Subcutaneous abdominal adipose tissue (tissue), 5 donors: Measurements from ENCODE around the gene EHD2.

Experiments
- H3K27ac ChIP-seq: one replicate; pipeline ENCODE4 v1.7.0; 2013; ENCODE audit warnings: low read depth, mild to moderate bottlenecking, inconsistent platforms, low read length, moderate library complexity
- H3K27me3 ChIP-seq, 5 donors: one replicate each; pipeline ENCODE4 v1.7.0; 2013; ENCODE audit warnings: low read length in 5 of 5, inconsistent platforms in 1 of 5; ENCODE audit not compliant: control insufficient read depth in 5 of 5, insufficient read depth in 4 of 5
- H3K36me3 ChIP-seq, 5 donors: one replicate each; pipeline ENCODE4 v1.7.0; 2013; ENCODE audit warnings: low read length in 5 of 5; ENCODE audit not compliant: control insufficient read depth in 5 of 5, insufficient read depth in 5 of 5
- H3K4me1 ChIP-seq, 5 donors: one replicate each; pipeline ENCODE4 v1.7.0; 2013; ENCODE audit warnings: low read length in 5 of 5, mild to moderate bottlenecking in 3 of 5, moderate library complexity in 1 of 5; ENCODE audit not compliant: control insufficient read depth in 5 of 5, insufficient read depth in 5 of 5
- H3K4me3 ChIP-seq, 5 donors: one replicate each; pipeline ENCODE4 v1.7.0; 2013; ENCODE audit warnings: low read length in 5 of 5, low read depth in 1 of 5
- H3K9ac ChIP-seq, 5 donors: one replicate each; pipeline ENCODE4 v1.7.0; 2013; ENCODE audit warnings: low read length in 5 of 5, mild to moderate bottlenecking in 4 of 5, moderate library complexity in 3 of 5
- H3K9me3 ChIP-seq, 5 donors: one replicate each; pipeline ENCODE4 v1.7.0; 2013; ENCODE audit warnings: low read length in 5 of 5; ENCODE audit not compliant: control insufficient read depth in 5 of 5
- donor health status: healthy.
- donor health status: healthy.
- donor health status: healthy.
- donor health status: healthy.
- donor health status: healthy.

The EHD2 gene

DNA sequence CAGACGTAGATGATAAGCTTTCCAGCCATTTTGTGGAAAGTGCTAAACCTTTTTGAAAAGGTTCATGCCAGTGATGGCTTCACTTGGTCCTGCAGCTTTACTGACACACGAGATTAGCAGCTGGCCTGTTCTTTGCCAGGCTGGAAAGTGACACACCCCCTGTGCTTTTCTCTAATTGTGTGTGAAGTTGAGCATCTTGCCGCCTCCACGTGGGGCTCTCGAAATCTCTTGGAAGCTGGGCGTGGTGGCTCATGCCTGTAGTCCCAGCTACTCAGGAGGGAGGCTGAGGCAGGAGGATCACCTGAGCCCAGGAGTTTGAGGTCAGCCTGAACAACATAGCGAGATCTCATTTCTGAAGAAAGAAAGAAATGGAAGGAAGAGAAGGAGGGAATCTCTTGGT lies 25.3 kb upstream of the EHD2 start:
- H3K4me1 ChIP-seq = no peaks in the 10 kb centered on the region
- no peak overlapping the region for H3K4me3 ChIP-seq
- no peak overlapping the region for H3K27ac ChIP-seq
- H3K9me3 ChIP-seq = peaks cover 0 to 2% (median 0%) of the 10 kb centered on the region in 5 donors
- H3K36me3 ChIP-seq = peaks cover 0 to 44% (median 25%) of the 10 kb centered on the region in 5 donors
- H3K9ac ChIP-seq = no peak overlapping the region
- no peaks in the 10 kb centered on the region for H3K27me3 ChIP-seq

DNA sequence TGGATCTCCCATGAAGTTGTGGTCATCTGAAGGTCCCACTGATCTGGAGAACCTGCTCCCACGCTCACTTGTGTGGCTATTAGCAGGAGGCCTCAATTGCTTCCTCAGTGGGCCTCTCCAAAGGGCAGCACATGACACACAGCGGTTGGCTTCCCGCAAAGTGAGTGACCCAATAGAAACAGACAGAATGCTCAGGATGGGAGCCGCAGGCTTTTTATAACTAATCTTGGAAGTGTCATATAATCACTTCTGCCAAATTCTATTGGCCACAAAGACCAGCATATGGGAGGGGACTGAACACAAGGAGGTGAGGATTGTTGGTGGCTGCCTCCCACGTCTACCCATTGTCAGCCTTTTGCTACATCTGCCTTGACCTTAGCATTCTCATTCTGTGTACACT lies 22.1 kb upstream of the EHD2 start:
- H3K27me3 ChIP-seq = no peaks in the 10 kb centered on the region
- H3K36me3 ChIP-seq = peaks cover 0 to 40% (median 27%) of the 10 kb centered on the region in 5 donors
- no peaks in the 10 kb centered on the region for H3K4me1 ChIP-seq
- no peak overlapping the region for H3K9ac ChIP-seq
- no peak overlapping the region for H3K27ac ChIP-seq
- H3K4me3 ChIP-seq = no peak overlapping the region
- peaks cover 0 to 2% (median 0%) of the 10 kb centered on the region in 5 donors for H3K9me3 ChIP-seq

DNA sequence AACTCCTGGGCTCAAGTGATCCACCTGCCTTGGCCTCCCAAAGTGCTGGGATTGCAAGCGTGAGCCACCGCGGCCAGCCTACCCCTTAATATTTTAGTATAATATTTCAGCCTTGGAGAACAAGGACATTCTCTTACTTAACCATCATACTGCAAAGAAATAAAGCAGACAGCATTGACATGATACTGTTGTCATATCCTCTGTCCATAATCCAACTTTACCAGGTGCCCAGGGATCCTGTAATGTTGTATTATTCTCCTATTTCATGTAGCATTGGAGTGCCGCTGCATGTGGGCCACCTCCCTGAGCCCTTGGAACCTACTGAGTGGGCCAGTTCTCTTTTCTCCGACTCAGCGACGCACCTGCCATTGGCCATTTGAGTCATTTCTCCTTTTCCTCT lies 21.4 kb upstream of the EHD2 start:
- Histone ChIP-seq H3K27ac (no peak overlapping the region), H3K4me3 (no peak overlapping the region), H3K4me1 (no peaks in the 10 kb centered on the region), H3K9me3 (peaks cover 0 to 2% (median 0%) of the 10 kb centered on the region in 5 donors), H3K36me3 (peaks cover 0 to 43% (median 31%) of the 10 kb centered on the region in 5 donors), H3K27me3 (no peaks in the 10 kb centered on the region), H3K9ac (no peak overlapping the region)

DNA sequence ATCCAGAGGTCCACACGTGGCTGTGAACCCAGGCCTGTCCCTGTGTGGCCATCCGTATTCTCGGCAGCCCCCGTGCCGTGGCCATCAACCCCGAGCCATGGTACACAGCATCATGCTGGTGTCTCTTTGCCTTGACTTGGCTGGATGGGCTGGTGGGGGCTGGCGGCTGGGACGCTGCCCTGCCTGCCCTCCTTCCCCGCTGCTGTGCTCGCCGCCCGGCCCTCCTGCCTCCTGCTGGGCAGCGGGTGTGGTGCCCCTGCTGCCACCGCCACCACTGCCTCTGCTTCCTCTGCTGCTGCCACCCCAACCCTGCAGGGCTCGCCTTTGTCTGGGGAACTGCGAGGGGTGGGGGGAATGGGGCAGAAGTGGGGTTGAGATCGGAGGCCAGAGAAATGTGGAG lies 19.7 kb upstream of the EHD2 start:
- Histone ChIP-seq H3K27ac (no peak overlapping the region), H3K9me3 (peaks cover 0 to 2% (median 0%) of the 10 kb centered on the region in 5 donors), H3K27me3 (no peaks in the 10 kb centered on the region), H3K36me3 (peaks cover 0 to 49% (median 32%) of the 10 kb centered on the region in 5 donors), H3K9ac (no peak overlapping the region), H3K4me1 (peaks cover 0 to 4% (median 0%) of the 10 kb centered on the region in 5 donors), H3K4me3 (no peak overlapping the region)

DNA sequence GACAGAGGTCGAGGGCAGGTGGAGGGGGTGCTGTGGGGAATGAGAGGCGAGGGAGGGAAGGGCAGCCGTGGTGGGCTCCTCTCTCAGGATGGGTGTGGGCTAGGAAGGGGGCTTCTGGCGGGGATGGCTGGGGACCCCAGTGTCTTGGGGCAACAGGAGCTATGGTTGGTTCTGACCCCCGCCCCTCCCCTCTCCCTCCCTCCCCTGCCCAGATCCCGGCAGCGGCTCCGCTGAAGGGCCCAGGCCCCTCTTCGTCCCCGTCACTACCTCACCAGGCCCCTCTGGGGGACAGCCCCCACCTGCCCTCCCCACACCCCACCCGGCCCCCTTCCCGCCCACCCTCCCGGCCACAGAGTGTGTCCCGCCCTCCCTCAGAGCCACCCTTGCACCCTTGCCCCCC lies 19.3 kb upstream of the EHD2 start:
- Histone ChIP-seq H3K9me3 (peaks cover 0 to 2% (median 0%) of the 10 kb centered on the region in 5 donors), H3K27ac (no peak overlapping the region), H3K36me3 (peaks cover 0 to 53% (median 36%) of the 10 kb centered on the region in 5 donors), H3K27me3 (no peaks in the 10 kb centered on the region), H3K4me1 (peaks cover 0 to 4% (median 0%) of the 10 kb centered on the region in 5 donors), H3K9ac (no peak overlapping the region), H3K4me3 (no peak overlapping the region)

DNA sequence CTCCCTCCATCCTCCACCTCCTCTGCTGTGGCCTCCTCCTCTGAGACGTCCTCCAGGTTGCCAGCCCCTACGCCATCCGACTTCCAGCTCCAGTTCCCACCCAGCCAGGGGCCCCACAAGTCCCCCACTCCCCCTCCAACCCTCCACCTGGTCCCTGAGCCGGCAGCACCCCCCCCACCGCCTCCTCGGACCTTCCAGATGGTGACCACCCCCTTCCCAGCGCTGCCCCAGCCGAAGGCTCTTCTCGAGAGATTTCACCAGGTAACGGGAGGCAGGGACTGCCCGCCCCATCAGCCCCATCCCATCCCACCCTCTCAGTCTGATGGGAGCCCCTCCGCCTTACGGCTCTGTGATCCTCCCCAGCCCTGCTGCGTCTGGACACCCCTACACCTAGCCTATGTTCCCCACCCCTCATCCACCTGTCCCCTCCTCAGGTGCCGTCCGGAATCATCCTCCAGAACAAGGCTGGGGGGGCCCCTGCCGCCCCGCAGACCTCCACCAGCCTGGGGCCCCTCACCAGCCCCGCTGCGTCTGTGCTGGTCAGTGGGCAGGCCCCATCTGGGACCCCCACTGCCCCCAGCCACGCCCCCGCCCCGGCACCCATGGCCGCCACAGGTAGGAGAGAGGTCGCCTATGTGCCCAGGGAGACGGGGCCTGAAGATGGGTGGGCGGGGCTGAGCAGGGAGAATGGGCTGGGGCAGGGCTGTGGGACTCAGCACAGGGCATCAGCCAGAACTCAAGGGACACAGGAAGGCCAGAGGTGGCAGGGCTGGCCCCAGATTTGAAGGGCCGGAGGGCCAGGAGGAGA lies 18.6 kb upstream of the EHD2 start:
- peaks cover 0 to 59% (median 44%) of the 10 kb centered on the region in 5 donors for H3K36me3 ChIP-seq
- no peak overlapping the region for H3K4me3 ChIP-seq
- H3K27me3 ChIP-seq = no peaks in the 10 kb centered on the region
- no peak overlapping the region for H3K27ac ChIP-seq
- peaks cover 0 to 2% (median 0%) of the 10 kb centered on the region in 5 donors for H3K9me3 ChIP-seq
- peaks cover 0 to 4% (median 0%) of the 10 kb centered on the region in 5 donors for H3K4me1 ChIP-seq
- no peak overlapping the region for H3K9ac ChIP-seq

DNA sequence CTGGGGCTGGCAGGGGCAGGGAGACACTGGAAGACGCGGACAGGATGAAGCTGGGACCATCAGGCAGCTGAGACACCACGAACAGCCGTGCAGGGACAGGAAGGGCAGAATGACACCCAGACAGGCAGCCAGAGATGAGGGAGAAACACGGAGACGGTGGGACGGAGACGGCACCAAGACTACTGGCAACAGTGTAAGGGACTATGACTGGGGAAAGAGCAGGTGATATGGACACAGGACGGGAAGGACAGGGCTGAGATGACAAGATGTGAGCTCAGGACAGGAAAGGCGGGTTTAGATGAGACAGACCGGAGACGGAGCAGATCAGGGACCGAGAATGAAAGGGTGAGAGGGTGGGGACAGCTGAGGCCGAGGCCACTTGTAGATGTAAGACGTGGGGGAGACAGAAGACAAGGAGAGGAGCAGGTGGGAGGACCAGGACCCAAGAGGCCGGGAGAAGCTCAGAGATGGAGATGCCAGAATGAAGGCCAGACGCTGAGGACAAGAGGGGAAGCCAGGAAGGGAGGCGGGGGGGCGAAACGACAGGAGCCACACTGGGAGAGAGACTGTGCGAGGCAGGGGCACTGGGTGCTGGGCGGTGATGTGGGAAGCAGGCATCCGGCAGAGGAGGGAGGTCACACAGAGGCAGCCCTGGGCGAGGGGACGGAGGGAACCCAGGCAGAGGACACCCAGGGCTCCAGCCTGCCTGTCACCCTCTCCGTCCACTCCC lies 17.5 kb upstream of the EHD2 start:
- no peak overlapping the region for H3K9ac ChIP-seq
- H3K9me3 ChIP-seq = peaks cover 0 to 2% (median 0%) of the 10 kb centered on the region in 5 donors
- peaks cover 0 to 65% (median 48%) of the 10 kb centered on the region in 5 donors for H3K36me3 ChIP-seq
- no peaks in the 10 kb centered on the region for H3K27me3 ChIP-seq
- H3K4me3 ChIP-seq = no peak overlapping the region
- H3K4me1 ChIP-seq = peaks cover 0 to 4% (median 0%) of the 10 kb centered on the region in 5 donors
- no peak overlapping the region for H3K27ac ChIP-seq

DNA sequence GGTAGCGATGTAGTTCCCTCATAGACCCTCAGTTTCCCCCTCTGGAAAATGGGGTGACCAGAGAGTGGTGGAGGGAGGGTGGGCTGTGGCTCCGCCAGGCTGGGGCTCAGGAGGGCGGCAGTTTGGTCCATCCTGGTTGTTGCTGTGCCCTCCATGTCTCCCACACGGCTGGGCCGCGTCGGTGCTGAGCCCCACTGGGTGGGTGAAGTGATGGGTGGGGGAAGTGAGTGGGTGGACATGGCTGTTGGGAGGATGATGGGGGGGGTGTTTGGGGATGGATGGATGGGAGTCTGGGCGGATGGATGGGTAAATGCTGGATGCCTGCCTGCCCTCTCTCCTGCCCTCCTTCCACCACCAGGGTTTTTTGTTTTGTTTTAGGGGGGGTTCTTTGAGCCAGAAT lies 16.6 kb upstream of the EHD2 start:
- no peak overlapping the region for H3K27ac ChIP-seq
- no peaks in the 10 kb centered on the region for H3K27me3 ChIP-seq
- H3K36me3 ChIP-seq = peaks cover 0 to 68% (median 48%) of the 10 kb centered on the region in 5 donors
- peaks cover 0 to 4% (median 0%) of the 10 kb centered on the region in 5 donors for H3K4me1 ChIP-seq
- no peak overlapping the region for H3K9ac ChIP-seq
- H3K4me3 ChIP-seq = no peak overlapping the region
- no peaks in the 10 kb centered on the region for H3K9me3 ChIP-seq

DNA sequence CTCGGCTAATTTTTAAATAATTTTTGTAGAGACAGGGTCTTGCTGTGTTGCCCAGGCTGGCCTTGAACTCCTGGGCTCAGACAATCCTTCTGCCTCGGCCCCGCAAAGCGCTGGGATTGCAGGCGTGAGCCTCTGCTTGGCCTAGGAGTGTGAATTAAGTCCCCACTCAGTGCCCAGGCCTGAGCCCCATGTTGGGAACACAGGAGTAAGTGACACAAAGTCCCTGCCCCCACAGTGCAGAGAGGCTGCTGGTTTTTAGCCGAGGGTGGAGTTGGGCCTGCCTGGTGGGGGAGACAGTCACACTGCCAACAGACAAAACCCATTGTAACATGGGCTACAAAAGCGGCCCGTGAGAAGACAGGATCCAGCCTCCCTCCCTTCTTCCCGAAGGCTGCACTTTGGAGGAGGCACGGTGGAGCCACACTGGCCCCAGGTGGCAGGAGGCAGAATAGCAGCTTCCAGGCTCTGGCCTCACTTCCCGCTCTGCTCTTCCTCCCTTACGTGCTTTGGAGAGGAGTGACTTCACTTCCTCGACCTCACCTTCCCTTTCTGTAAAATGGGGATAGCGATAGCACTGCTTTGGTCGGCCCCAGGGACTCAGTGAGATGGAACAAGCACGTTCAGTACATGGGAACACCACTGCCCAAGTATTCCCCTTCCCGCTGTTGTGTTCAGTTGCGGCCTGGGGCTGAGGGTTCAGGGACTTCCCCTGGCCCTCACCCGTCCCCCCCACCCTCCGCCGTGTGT lies 15.2 kb upstream of the EHD2 start:
- Histone ChIP-seq H3K27me3 (no peaks in the 10 kb centered on the region), H3K4me3 (no peak overlapping the region), H3K4me1 (peaks cover 0 to 4% (median 0%) of the 10 kb centered on the region in 5 donors), H3K9ac (no peak overlapping the region), H3K27ac (no peak overlapping the region), H3K36me3 (peaks cover 0 to 70% (median 50%) of the 10 kb centered on the region in 5 donors), H3K9me3 (no peaks in the 10 kb centered on the region)
